GM12878 (cell line): Measurements from ENCODE around the gene TRAP1. TPM values are rescaled to one million over a fixed set of nuclear protein-coding genes. Genes with fewer than 3 reads are reported as not detected.
A peak's percentile ranks its signal among the peaks of the same experiment; 100 is the strongest.

Source experiments
- ATAC-seq: fragments of 200-7000 bp; cut with Tn5 transposase; 3 replicates; pipeline ENCODE4 v1.9.1; 2020; ENCODE audit warnings: mild to moderate bottlenecking, moderate library complexity
- BruUV-seq: library from RNA; stranded (reverse); fragments of 400-500 nt; replicated peaks from 2 replicates; lab custom pipeline; 2021; lab: Mats Ljungman, UMichigan
- CTCF ChIA-PET: fragments of 300-600 bp; sonication (Branson Sonifier 250); formaldehyde crosslinking; extraction: SDS; loops from one replicate; lab custom pipeline; 2021; ENCODE audit warnings: inconsistent platforms; lab: Yijun Ruan, JAX
- POLR2A ChIA-PET: fragments of 350-600 bp; formaldehyde crosslinking; extraction: SDS; loops from one replicate; lab custom pipeline; 2021; ENCODE audit warnings: inconsistent platforms; lab: Charles Lee
- RAD21 ChIA-PET: fragments of 300-600 bp; sonication (Branson Sonifier 250); formaldehyde crosslinking; loops from one replicate; lab custom pipeline; 2023; ENCODE audit warnings: antibody characterized with exemption; ENCODE audit not compliant: unreplicated experiment; lab: Charles Lee
- SMC1A ChIA-PET: fragments of 300-600 bp; sonication (Branson Sonifier 250); formaldehyde crosslinking; loops from one replicate; lab custom pipeline; 2023; ENCODE audit not compliant: unreplicated experiment, uncharacterized antibody; lab: Charles Lee
- DNase-seq: peaks from one replicate; pipeline ENCODE4 v3.0.0-alpha.2; 2011; ENCODE audit warnings: low read depth, low spot score
- FAIRE-seq: peaks from 3 replicates; lab custom pipeline; 2011; peaks lifted over from hg19 to GRCh38; lab: Jason Lieb, UNC
- H2AFZ ChIP-seq: 2 replicates; pipeline ENCODE4 v1.6.0; 2011; ENCODE audit warnings: low read depth, low read length, control low read depth; ENCODE audit not compliant: control insufficient read depth
- H3K27ac ChIP-seq: 2 replicates; pipeline ENCODE4 v1.5.1; 2011; ENCODE audit warnings: control low read depth; ENCODE audit not compliant: control insufficient read depth, insufficient read depth
- H3K27me3 ChIP-seq, 2 experiments: replicated peaks in 1 of 2; 2 replicates each; pipeline versions ENCODE4 v1.6.0 to v1.6.1; 2011; ENCODE audit warnings: low read length in 1 of 2; ENCODE audit not compliant: control insufficient read depth in 2 of 2, insufficient read depth in 2 of 2
- H3K36me3 ChIP-seq, 2 experiments: 2 replicates each; pipeline ENCODE4 v1.5.1; 2011; ENCODE audit warnings: low read length in 1 of 2; ENCODE audit not compliant: control insufficient read depth in 2 of 2, insufficient read depth in 2 of 2
- H3K4me1 ChIP-seq: 2 replicates; pipeline ENCODE4 v1.6.1; 2011; ENCODE audit warnings: mild to moderate bottlenecking, low read length, moderate library complexity, mixed read lengths; ENCODE audit not compliant: control insufficient read depth, insufficient read depth
- H3K4me2 ChIP-seq: 2 replicates; pipeline ENCODE4 v1.6.0; 2011; ENCODE audit warnings: control low read depth; ENCODE audit not compliant: control insufficient read depth, insufficient read depth
- H3K4me3 ChIP-seq: fragments of 200-600 bp; sonication (generic); 2 replicates; pipeline ENCODE4 v1.5.1; 2016
- H3K79me2 ChIP-seq: 2 replicates; pipeline ENCODE4 v1.6.0; 2011; ENCODE audit warnings: low read length; ENCODE audit not compliant: control insufficient read depth, insufficient read depth
- H3K9ac ChIP-seq: 2 replicates; pipeline ENCODE4 v1.8.0; 2011; ENCODE audit warnings: low read length, control low read depth, mixed read lengths; ENCODE audit not compliant: control insufficient read depth, insufficient read depth
- H3K9me3 ChIP-seq: replicated peaks from 3 replicates; pipeline ENCODE4 v1.5.1; 2011; ENCODE audit warnings: mild to moderate bottlenecking, low read length; ENCODE audit not compliant: control insufficient read depth, insufficient read depth
- H4K20me1 ChIP-seq: 2 replicates; pipeline ENCODE4 v1.6.0; 2011; ENCODE audit not compliant: control insufficient read depth, insufficient read depth
- ATF2 ChIP-seq: IDR thresholded peaks from 2 replicates; pipeline ENCODE4 v1.6.1; 2012; ENCODE audit warnings: low read length, inconsistent platforms
- BCL3 ChIP-seq: IDR thresholded peaks from 2 replicates; pipeline ENCODE4 v1.6.1; 2011; ENCODE audit warnings: borderline replicate concordance, low read depth, mild to moderate bottlenecking, moderate library complexity, low read length; ENCODE audit not compliant: insufficient read depth, poor library complexity, severe bottlenecking
- CUX1 ChIP-seq: IDR thresholded peaks from 2 replicates; pipeline ENCODE4 v1.6.1; 2012; ENCODE audit warnings: improper control_type of control experiment, low read depth, low read length; ENCODE audit not compliant: insufficient replicate concordance
- POLR2A ChIP-seq: IDR thresholded peaks from 2 replicates; pipeline ENCODE4 v1.6.1; 2011; ENCODE audit warnings: low read depth, mild to moderate bottlenecking, low read length
- SP1 ChIP-seq: IDR thresholded peaks from one replicate; pipeline ENCODE4 v1.6.1; 2011; ENCODE audit warnings: low read depth, low read length
- SREBF2 ChIP-seq: IDR thresholded peaks from 2 replicates; pipeline ENCODE4 v1.6.1; 2012; ENCODE audit warnings: mild to moderate bottlenecking, low read length
- SUZ12 ChIP-seq: fragments of 200-600 bp; sonication (generic); IDR thresholded peaks from one replicate; pipeline ENCODE4 v1.6.1; 2018; ENCODE audit warnings: antibody characterized with exemption, mild to moderate bottlenecking; ENCODE audit not compliant: unreplicated experiment
- YY1 ChIP-seq: IDR thresholded peaks from 2 replicates; pipeline ENCODE4 v1.6.1; 2011; ENCODE audit warnings: low read depth, mild to moderate bottlenecking, low read length
- WGBS: methylation state at CpG from one replicate; pipeline ENCODE4 v1.1.6; 2016; ENCODE audit warnings: low lambda C conversion rate; ENCODE audit not compliant: insufficient replicate concordance, insufficient coverage; ENCODE audit errors: missing lambda C conversion rate; 5-methylcytosine and 5-hydroxymethylcytosine counted together
- in situ Hi-C: fragments of 300-500 bp; cut with MboI; formaldehyde crosslinking; loops from 9 replicates; pipeline ENCODE4 v1.14.3; 2018; ENCODE audit warnings: mixed read lengths
- intact Hi-C: fragments of 100-400 bp; cut with micrococcal nuclease; formaldehyde crosslinking; loops from one replicate; pipeline ENCODE4 v1.14.2; 2022; ENCODE audit not compliant: unreplicated experiment
- polyA plus RNA-seq, 11 experiments: library from polyadenylated mRNA; depleted of rRNA in 4 of 11; unstranded in 6 of 11; stranded (reverse) in 5 of 11; fragments of >200 nt; fragmentation: Nextera tagmentation in 4 of 11; fragmentation: Illumina TruSeq in 1 of 11; extraction: Ambion mirVana in 4 of 11; extraction: Trizol in 1 of 11; gene quantifications; 1 replicate in 1 of 11; 2 replicates in 10 of 11; pipeline versions ENCODE4 v1.2.1 to v1.2.3, GENCODE V29; 2011 to 2016; ENCODE audit warnings: inconsistent platforms in 2 of 11, missing spikeins in 2 of 11, low read depth in 1 of 11
- total RNA-seq, 4 experiments: library from RNA; depleted of rRNA in 3 of 4; stranded (reverse); fragments of >200 nt in 3 of 4; fragmentation: Illumina TruSeq in 1 of 4; extraction: Trizol in 1 of 4; gene quantifications; 2 replicates each; pipeline versions ENCODE4 v1.2.1 to v1.2.3, GENCODE V29; 2013 to 2021

TRAP1 gene
- total and polyA plus RNA-seq, 10 of the 15 experiments (the other 5 are each of a cell fraction or from before 2014, with no cell fraction given), result 16.3 to 442 (median 241) TPM

- H3K27me3 ChIP-seq, result no peaks in the 10 kb centered on the region
- WGBS, result 98% methylated on average over 9 of the region's 9 CpGs
- POLR2A ChIA-PET, result no interaction called here
- H3K4me1 ChIP-seq, result no peaks in the 10 kb centered on the region
- RAD21 ChIA-PET, result no interaction called here
- FAIRE-seq, result no peak
- no peak overlapping the region for H3K4me3 ChIP-seq
- ATAC-seq, result no peak
- H3K79me2 ChIP-seq, result no peaks in the 10 kb centered on the region
- H3K4me2 ChIP-seq, result no peak overlapping the region
- no peak overlapping the region for H3K27ac ChIP-seq
- peak; percentile 55 for TF ChIP-seq BCL3
- no peak for TF ChIP-seq YY1
- no peak for DNase-seq
- CTCF ChIA-PET, result no interaction called here
- intact Hi-C loops (no loop called here), in situ Hi-C loops (no loop called here)
- H3K9me3 ChIP-seq, result no peaks in the 10 kb centered on the region
- H3K36me3 ChIP-seq, result peaks cover 4 to 35% of the 10 kb centered on the region in 2 experiments
- H3K9ac ChIP-seq, result no peak overlapping the region
- H2AFZ ChIP-seq, result no peak overlapping the region
- BruUV-seq, result no TSS peak
- H4K20me1 ChIP-seq, result no peaks in the 10 kb centered on the region; the same call in 1 of the 2 replicates
- SMC1A ChIA-PET, result no interaction called here
Measured at GRCh38 chr16:3756113-3756512, 38.8 kb upstream of the TRAP1 start.

GRCh38 chr16:3755249-3755648, 37.9 kb upstream of the TRAP1 start:
- Histone ChIP-seq H3K9me3 (no peaks in the 10 kb centered on the region), H3K27ac (no peak overlapping the region), H3K27me3 (no peaks in the 10 kb centered on the region), H3K4me1 (no peaks in the 10 kb centered on the region), H3K4me3 (no peak overlapping the region), H3K79me2 (no peaks in the 10 kb centered on the region), H2AFZ (no peak overlapping the region), H3K36me3 (peaks cover 4 to 35% of the 10 kb centered on the region in 2 experiments), H4K20me1 (no peaks in the 10 kb centered on the region; the same call in 1 of the 2 replicates), H3K4me2 (no peak overlapping the region), H3K9ac (no peak overlapping the region)
- ChIA-PET CTCF (no interaction called here), SMC1A (no interaction called here), RAD21 (no interaction called here), POLR2A (no interaction called here)
- BruUV-seq, result no TSS peak
- in situ Hi-C loops (no loop called here), intact Hi-C loops (no loop called here)
- DNase-seq (no peak), FAIRE-seq (no peak), ATAC-seq (no peak)
- WGBS, result 97% methylated on average over 4 of the region's 4 CpGs
- TF ChIP-seq SUZ12, result no peak
- TF ChIP-seq ATF2, result no peak
- TF ChIP-seq POLR2A, result no peak
- TF ChIP-seq CUX1, result no peak
- TF ChIP-seq SP1, result no peak
- no peak for TF ChIP-seq SREBF2
